GM19351 (cell line): ENCODE results near the gene ORAI3.

ENCODE experiments used
- ATAC-seq: cut with Tn5 transposase; IDR thresholded peaks from one replicate; pipeline ENCODE4 v1.9.1; 2021; ENCODE audit warnings: mild to moderate bottlenecking, moderate library complexity; ENCODE audit not compliant: unreplicated experiment

The ORAI3 gene

DNA sequence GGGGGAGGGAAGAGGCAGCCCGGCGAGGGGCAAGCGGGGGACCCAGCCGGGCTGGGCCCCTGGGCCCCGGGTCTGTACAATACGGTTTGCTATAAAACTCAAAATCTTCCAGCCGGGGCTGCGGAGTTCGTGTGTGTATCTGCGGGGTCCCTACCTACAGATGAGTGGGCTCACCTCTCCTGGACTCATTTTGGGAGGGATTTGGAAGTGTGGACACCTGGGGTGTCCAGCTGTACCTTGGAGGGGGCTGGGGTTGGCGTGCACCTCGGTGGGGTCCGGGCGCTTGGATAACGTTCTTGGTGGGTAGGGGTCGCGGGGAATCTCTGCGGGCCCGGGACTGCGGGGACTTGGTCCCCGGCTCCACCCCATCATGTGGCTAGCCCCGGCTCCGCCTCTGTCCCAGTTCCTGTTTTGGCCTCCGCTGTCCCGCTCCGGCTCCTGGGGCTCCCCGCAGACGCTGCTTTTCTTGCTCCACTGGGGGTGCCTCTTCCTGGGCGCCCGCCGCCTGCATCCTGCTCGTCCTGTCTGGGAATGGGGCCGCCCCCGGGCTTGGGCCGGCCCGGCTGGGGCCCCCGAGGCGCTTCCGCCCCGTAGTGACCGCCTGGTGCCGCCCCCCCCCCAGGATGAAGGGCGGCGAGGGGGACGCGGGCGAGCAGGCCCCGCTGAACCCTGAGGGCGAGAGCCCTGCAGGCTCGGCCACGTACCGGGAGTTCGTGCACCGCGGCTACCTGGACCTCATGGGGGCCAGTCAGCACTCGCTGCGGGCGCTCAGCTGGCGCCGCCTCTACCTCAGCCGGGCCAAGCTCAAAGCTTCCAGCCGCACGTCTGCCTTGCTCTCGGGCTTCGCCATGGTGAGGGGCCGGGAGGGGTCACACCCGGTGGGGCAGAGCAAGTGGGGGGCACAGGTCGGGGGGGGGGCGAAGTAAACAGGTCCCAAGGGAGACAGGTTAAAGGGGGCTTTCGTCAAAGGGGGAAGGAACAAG lies at the start of gene ORAI3:
TSS of gene ORAI3 (plus strand) at position 402 of the 983 bp plus-strand sequence. CDS start at position 624, 222 bp downstream.
- ATAC-seq, result peak; percentile 62

DNA sequence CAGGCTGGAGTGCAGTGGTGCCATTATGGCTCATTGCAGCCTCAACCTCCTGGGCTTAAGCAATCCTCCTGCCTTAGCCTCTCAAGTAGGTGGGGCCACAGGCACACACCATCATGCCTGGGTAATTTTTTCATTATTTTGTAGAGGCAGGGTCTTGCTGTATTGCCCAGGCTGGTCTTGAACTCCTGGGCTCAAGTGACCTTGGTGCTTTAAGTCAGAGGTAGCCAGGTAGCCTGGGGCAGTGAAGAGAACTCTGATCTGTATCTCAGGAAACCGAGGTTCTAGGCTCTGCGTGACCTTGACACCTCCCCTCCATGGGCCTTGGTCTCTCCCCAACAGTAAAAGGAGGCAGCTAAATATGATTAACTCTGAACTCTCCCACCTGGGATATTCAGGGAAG lies 49.1 kb upstream of the ORAI3 start:
- no peak for ATAC-seq

DNA sequence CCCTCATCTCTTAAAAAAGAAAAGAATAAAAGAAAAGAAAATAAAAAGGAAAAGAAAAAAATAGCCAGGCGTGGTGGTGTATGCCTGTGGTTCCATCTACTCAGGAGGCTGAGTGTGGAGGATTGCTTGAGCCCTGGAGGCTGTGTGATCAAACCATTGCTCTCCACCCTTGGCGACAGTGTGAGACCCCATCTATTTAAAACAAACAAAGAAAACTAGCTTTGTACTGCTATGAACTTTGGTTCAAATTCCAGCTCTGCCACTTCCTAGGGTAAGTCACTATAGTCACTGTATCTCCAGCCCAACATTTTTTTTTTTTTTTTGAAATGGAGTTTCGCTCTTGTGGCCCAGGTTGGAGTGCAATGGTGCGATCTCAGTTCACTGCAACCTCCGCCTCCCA lies 48.3 kb upstream of the ORAI3 start:
- ATAC-seq, result no peak

DNA sequence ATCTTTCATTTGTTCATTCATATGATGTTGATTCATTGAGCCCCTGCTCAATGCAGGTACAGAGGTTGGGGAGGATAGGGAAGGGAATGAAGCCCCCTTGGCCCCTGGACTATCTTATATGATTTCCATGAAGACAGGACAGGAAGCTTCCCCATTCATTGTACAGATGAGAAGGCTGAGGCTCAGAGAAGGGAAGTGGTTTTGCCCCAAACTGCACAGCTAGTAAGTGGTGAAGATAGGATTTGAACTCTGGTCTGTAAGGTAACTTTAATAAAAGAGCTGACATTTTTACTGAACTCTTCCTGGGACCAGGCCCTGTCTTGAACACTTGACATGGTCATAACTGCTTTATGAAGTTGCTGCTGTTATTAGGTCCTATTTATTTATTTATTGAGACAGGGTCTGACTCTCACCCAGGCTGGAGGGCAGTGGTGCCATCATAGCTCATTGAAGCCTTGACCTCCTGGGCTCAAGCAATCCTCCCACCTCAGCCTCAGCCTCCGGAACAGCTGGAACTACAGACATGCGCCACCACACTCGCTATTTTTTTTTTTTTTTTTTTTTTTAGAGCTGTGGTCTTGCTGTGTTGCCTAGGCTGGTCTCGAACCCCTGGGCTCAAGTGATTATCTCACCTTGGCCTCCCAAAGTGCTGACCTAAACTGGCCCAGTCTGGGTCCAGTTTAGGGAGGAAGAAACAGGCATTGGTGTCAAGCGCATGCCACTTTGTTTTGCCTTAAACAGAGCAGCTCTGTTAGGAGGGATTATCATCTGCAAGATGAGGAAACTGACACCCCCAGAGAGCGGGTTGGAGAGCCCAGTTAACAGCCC lies 47.5 kb upstream of the ORAI3 start:
- no peak for ATAC-seq

DNA sequence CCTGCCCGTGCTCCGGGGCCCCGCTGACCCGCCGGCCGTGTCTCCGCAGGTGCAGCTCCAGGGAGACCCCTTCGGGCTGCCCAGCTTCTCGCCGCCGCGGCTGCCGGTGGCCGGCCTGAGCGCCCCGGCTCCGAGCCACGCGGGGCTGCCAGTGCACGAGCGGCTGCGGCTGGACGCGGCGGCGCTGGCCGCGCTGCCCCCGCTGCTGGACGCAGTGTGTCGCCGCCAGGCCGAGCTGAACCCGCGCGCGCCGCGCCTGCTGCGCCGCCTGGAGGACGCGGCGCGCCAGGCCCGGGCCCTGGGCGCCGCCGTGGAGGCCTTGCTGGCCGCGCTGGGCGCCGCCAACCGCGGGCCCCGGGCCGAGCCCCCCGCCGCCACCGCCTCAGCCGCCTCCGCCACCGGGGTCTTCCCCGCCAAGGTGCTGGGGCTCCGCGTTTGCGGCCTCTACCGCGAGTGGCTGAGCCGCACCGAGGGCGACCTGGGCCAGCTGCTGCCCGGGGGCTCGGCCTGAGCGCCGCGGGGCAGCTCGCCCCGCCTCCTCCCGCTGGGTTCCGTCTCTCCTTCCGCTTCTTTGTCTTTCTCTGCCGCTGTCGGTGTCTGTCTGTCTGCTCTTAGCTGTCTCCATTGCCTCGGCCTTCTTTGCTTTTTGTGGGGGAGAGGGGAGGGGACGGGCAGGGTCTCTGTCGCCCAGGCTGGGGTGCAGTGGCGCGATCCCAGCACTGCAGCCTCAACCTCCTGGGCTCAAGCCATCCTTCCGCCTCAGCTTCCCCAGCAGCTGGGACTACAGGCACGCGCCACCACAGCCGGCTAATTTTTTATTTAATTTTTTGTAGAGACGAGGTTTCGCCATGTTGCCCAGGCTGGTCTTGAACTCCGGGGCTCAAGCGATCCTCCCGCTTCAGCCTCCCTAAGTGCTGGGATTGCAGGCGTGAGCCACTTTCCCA lies 46.6 kb upstream of the ORAI3 start:
- ATAC-seq, result peak; percentile 67

DNA sequence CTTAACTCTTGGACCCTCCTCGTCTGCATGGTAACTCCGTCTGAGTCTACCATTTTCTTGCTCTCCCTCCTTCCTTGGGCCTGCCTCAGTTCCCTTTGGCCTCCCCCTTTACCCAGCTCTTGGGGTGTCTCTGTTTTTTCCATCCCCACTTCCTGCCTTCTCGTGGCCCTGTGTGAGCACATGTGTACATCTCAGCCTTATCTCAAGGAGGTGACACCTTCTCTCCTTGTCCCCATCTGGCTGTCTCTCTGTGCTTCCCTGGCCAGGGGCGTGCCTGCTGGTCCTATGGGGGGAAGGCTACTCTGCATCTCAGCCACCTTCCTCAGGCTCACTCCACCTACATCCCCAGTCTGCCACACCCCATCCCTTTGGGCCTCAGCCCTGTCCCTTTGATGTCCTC lies 45.9 kb upstream of the ORAI3 start:
- no peak for ATAC-seq

DNA sequence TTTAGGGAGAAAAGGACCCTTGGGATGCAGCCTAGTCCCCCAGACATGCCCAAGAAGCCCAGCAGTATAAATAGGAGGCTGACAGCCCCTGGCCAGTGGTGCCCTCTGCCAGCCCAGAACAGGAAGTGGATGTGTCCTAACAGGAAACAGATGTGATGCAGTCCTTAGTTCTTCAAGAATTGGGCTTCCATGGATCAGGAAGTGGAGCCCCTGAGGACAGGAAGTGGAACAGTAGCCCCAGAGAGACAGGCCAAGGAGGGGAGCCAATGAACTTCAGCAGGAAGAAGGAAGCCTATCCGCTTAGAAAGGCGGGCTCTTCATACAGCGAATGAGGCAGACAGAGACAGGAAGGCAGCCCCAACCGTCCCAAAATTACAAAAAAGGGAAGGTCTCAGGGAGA lies 45.3 kb upstream of the ORAI3 start:
- no peak for ATAC-seq

DNA sequence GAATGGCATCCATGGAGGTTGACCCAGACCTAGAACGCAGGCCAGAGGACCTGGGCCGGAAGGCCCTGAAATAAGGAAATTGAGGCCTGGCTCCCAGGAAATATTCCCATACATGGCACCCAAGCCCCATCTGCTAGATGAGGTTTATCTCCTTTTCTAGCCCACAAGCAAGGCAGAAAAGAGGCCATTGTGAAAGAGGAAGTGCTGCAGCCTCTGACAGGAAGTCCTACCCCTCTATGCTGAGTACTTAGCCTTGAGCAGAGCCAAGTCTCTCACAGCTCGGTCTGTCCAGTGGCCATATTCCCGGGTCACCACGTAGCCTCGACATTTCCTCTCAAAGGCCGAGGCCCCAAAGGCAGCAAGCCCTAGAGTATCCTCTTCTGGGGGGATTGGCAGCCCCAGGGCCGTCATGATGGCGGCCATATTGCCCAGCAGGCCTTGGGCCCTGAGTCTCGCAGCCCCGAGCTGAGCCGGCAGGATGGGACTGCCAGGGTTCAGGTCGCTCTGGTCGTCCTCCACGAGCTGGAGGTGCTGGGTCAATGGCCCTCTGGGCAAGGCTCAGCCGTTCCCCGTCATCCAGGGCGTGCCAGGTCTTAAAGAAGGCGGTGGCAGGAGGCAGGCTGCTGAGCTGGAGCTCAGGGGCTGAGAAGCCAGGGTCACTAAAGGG lies 44.6 kb upstream of the ORAI3 start:
- ATAC-seq, result no peak

DNA sequence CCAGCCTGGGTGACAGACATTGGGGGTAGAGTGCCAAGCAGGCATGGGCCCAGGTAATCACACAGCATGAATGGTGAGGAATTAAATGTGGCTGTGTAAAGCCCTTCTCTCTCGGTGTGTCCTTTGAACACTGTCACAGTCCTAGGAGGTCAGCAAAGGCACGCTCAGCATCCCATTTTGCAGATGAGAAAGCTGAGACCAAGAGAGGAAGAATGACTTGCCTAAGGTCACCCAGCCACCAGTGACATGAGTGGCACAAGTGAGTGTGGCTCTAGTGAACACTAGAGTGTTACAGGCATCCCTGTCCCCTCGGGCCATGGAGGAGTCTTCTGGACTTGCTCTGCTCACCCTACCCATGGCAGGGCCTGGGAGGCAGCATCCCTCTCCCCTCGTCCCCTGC lies 41.8 kb upstream of the ORAI3 start:
- no peak for ATAC-seq

DNA sequence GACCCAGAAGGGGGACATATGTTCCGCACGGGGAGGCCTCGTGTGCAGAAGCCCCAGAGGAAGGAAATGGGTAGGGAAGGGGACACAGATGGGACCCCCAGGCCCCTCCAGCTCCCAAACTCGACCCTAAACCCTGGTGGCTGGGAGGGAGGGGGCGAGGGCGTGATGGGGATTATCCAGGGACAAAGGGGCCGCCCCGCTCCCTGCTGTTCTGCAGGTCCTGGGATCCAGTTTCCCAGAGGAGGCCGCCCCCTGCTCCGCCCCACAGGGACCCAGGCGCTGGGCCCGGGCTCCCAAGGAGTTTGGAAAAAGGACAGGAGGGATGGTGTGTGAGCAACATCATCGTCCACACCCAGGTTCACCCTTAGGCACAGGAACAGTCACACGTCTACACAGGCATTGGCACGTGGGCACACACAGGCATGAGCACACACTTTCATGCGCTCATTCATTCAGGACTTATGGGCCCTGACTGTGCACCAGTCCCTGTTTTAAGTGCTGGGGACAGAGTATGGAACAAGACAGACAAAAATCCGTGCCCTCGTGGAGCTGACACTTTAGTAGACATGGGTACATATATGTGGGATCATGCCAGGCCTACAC lies 38.3 kb upstream of the ORAI3 start:
- no peak for ATAC-seq

DNA sequence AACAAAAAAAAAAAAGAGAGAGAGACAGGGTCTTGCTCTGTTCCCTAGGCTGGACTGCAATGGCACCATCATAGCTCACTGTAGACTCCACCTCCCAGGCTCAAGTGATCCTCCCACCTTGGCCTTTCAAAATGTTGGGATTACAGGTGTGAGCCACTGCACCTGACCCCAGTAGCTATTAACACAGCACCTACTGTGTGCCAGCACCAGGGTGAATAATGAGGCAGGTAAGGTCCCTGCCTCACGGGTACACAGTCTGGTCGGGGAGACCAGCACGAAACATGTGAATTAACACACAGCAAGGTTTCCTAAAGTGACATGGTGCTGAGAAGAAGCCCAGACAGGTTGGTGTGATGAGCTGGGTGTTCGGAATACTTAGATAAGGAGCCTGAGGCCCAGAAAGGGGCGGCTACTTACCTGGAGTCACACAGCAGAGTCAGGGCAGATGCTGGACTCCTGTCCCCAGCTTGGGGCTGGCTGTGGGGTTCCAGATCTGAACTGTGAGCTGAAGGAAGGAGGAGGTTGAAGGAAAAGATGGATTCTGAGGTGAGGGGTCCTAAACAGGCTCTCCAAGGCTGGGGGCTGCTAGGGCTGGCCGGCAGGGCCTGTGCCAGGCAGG lies 36.0 kb upstream of the ORAI3 start:
- ATAC-seq, result no peak

DNA sequence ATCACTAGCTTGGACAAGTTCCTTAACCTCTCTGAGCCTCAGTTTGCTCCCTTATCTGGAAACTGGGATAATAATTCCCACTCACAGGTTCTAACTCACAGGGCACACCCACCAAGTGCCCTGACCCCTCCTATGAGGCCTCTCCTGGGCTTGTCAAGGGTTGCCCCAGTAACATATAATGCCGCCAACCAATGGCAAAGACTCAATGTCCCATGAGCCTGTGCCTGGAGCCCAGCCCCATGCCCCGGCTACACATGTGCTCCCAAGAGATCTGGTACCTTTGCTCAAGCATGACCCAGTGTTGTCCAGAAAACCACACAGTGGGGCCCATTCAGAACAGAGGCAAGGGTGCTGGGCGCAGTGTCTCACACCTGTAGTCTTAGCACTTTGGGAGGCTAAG lies 34.0 kb upstream of the ORAI3 start:
- ATAC-seq, result no peak

DNA sequence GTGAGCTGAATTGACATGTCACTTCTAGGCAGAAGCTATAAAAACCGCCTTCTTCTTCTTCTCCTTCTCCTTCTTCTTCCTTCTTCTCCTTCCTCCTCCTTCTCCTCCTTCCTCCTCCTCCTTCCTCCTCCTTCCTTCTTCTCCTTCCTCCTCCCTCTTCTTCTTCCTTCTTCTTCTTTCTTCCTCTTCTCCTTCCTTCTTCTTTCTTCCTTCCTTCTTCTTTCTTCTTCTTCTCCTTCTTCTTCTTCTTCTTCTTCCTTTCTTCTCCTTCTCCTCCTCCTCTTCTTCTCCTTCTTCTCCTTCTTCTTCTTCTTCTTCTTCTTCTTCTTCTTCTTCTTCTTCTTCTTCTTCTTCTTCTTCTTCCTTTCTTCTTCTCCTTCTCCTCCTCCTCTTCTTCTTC lies 30.3 kb upstream of the ORAI3 start:
- no peak for ATAC-seq

DNA sequence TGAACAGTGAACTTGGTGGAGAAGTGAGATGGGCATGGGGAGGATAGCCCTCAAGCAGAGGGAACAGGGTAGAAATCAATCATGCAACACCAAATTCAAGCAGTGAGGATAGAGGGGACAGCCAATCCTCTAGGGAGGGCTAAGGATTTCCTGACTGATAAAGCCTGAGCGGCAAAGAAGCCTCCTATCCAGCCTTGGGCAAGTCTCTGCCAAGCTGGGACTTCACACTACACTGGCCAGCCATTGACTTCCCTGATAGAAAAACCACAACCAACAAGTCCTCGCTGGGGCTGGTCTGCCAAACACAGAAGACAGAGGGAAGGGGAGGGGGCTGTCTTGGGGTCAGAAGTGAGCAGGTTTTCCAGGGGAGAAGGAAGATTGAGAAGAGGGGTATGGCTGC lies 28.0 kb upstream of the ORAI3 start:
- ATAC-seq, result no peak

DNA sequence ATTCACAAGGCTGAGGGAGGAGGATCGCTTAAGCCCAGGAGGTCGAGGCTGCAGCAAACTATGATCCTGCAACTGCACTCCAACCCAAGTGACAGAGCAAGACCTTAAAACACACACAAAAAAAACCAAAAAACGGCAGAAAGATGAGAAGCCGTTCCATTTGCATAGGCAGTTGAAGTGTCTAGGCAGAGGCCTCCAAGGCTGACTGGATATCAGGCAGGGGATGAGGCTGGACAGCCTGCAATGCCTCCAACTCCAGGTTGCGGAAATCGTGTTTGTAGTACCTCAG lies 27.5 kb upstream of the ORAI3 start:
- ATAC-seq, result no peak

DNA sequence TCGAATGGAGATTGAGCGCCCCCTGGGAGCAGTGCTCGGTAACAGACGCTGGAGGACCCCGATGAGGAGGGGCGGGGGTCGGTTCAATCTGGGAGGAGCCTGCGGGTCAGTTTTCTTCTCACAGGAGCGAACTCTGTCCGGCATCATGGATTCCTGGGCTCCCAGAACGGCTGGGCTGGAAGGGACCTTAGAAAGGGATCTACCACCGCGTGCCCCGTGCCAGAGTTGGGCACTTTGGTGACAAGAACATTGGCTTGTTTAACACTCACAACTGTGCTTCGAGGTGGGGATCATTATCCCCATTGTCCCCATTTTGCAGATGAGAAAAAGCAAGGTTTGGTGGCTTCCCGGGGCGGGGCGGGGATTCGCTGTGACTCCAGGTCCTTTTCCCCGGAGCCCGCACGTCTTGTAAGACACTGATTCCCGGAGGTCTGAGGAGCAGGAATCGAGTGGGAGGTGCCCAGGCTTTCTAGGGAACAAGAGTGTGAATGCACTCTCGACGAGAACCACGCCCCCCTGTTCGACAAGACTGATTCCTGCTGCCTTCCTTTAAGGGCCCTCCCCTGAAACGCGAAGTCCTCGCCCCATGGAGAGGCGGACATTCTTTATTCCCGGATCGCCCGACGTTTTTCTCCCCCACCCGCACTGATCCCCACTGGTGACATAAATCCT lies 27.0 kb upstream of the ORAI3 start:
- no peak for ATAC-seq

DNA sequence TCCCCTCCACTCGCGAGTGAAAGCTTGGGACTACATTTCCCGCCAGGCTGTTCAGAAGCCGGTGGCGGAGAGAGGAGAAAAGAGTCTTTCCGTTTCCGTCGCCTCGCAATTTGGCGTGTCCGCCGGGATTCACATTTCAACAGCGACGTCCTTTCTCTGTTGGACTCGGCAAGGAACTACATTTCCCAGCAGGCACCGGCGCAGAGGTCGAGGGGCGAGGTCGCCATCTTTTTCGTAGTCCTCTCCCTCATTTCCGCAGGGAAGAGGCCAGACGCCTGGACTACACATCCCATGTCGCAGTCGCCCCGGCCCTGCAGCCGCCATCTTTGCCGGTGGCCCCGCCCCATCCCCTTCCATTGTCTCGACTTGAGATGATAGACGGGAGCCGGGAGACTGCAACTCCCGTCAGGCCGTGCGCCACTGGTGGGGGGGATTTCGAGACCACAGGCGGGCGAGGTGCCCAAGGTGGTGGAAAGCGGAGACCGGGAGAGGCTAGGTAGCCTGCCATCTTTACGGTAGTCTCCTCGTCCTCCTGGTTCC lies 26.4 kb upstream of the ORAI3 start:
- ATAC-seq, result peak; percentile 73

DNA sequence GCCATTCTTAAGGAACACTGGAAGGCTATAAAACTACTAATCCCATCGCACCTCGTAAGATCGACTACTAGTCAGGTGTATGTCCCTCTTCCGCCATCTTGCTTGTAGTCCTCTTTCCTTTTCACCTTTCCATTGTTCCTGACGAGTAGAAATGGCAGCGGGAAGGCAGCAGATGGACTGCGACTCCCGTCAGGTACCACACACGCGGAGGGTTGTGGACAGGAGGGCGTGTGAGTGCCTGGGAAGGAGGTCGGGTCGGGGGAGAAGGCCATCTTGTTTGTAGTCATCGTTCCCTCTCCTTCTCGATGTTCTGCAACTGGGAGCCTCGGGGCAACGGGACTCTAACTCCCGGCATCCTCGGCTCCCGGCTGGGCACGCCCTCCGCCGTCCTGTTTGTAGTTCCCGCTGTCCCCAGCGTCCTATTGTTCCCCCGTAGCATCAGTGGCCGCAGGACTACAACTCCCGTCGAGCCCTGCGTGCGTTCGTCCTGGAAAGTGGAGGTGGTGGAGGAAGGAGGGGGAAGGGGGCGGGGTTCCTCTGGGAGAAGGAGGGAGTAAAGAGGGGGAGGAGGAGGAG lies 25.8 kb upstream of the ORAI3 start:
- peak; percentile 56 for ATAC-seq
